ENCODE measurements around the gene TAF6. TPM values are rescaled to one million over a fixed set of nuclear protein-coding genes. Genes with fewer than 3 reads are reported as not detected.

The TAF6 gene
- total RNA-seq, 6 experiments from 2014 or later = 11.1 to 27.2 (median 15.8) TPM

- TF ChIP-seq CTCF (IDR thresholded peaks at IDR 0.05) = no peak
- no peak for DNase-seq
- H3K9me3 ChIP-seq = no peaks in the 10 kb centered on the region
- peaks cover 0 to 21% (median 2%) of the 10 kb centered on the region in 4 donors for H3K36me3 ChIP-seq
- no peak overlapping the region for H3K27ac ChIP-seq
- no peaks in the 10 kb centered on the region for H3K4me1 ChIP-seq
- no peak overlapping the region for H3K4me3 ChIP-seq
- intact Hi-C loops (cut with DNase I) = no loop called here
- 67% methylated on average over 8 of the region's 17 CpGs for WGBS (ENCODE audit: insufficient coverage, low coverage, low lambda C conversion rate, missing lambda C conversion rate)
- H3K27me3 ChIP-seq = no peaks in the 10 kb centered on the region
- ATAC-seq = no peak
These were observed 12.5 kb downstream of the TAF6 start for GRCh38 chr7:100106633-100107032.

GRCh38 chr7:100105534-100105933 is 13.6 kb downstream of the TAF6 start:
- H3K4me1 ChIP-seq = no peaks in the 10 kb centered on the region
- no peaks in the 10 kb centered on the region for H3K27me3 ChIP-seq
- DNase-seq = no peak
- intact Hi-C loops (cut with DNase I) = no loop called here
- H3K36me3 ChIP-seq = peaks cover 0 to 13% (median 0%) of the 10 kb centered on the region in 4 donors
- no peak for TF ChIP-seq CTCF (IDR thresholded peaks at IDR 0.05)
- TF ChIP-seq POLR2A (IDR thresholded peaks at IDR 0.05) = no peak
- no peak overlapping the region for H3K4me3 ChIP-seq
- no peaks in the 10 kb centered on the region for H3K9me3 ChIP-seq
- no peak for ATAC-seq
- H3K27ac ChIP-seq = no peak overlapping the region
- WGBS (ENCODE audit: insufficient coverage, low coverage, low lambda C conversion rate, missing lambda C conversion rate) = no CpG with 5 or more reads among the region's 4 CpGs

- WGBS (ENCODE audit: insufficient coverage, low coverage, low lambda C conversion rate, missing lambda C conversion rate) = 71% methylated on average over 6 of the region's 17 CpGs
- H3K9me3 ChIP-seq = no peaks in the 10 kb centered on the region
- H3K27me3 ChIP-seq = no peaks in the 10 kb centered on the region
- H3K4me1 ChIP-seq = peaks cover 0 to 6% (median 0%) of the 10 kb centered on the region in 4 donors
- H3K4me3 ChIP-seq = no peak overlapping the region
- DNase-seq (no peak), ATAC-seq (no peak)
- TF ChIP-seq CTCF (IDR thresholded peaks at IDR 0.05) (no peak), POLR2A (IDR thresholded peaks at IDR 0.05) (no peak)
- H3K27ac ChIP-seq = no peak overlapping the region
- intact Hi-C loops (cut with DNase I) = no loop called here
- peaks cover 0 to 19% (median 8%) of the 10 kb centered on the region in 4 donors for H3K36me3 ChIP-seq
These were observed 16.0 kb downstream of the TAF6 start for GRCh38 chr7:100102950-100103840.

DNA sequence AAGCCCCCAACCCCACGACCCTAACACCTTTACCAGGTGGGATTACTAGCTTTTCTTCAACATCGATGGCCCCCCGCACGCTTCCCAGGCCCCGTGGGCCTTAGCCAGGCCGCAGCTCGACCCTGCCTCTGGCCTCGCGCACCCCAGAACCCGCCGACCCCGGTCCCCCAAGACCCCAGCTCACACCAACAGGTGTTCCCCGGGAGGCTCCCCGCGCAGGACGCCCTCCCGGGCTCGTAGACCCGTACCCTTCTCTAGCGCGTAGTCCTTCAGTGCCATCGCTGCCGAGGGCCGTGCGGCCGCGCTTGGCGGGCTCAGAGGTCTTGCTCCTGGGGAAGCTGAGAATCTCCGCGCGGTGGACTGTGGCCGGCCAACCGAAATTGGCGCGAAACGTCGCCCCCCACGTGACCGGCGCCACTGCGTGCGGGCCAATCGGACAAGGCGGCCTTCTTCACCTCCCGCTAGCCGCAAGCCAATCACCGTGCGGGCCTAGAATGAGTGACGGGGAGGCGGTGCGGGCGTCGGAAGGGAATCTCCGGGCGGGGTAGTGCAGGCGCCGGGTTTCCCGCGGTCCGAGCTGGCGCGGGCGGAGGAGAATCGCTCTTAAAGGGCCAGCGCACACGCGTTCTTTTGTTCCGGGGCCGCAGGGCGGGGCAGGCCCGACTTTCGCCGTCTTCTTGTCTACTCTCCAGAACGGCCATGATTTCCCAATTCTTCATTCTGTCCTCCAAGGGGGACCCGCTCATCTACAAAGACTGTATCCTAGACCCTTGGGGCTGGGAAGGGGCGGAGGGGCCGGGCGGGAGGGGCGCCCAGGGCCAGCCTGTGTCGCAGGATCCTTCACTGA is 17.9 kb downstream of the TAF6 start, which contains the start of the genes AP4M1 and MCM7:
TSS of gene AP4M1 (plus strand) at position 628 of the 847 bp plus-strand sequence. CDS start at position 700, 72 bp downstream.
TSS of gene MCM7 (minus strand) at position 382 of the 847 bp plus-strand sequence. CDS start at position 279, 103 bp downstream.
- TF ChIP-seq POLR2A (IDR thresholded peaks at IDR 0.05) (peak; percentile 13), CTCF (IDR thresholded peaks at IDR 0.05) (no peak)
- H3K4me1 ChIP-seq = peaks cover 0 to 6% (median 0%) of the 10 kb centered on the region in 4 donors
- WGBS (ENCODE audit: insufficient coverage, low coverage, low lambda C conversion rate, missing lambda C conversion rate) = 0% methylated on average over 33 of the region's 80 CpGs
- peak within 1 kb of the TSS; percentile 80 to 93 (median 84) for H3K4me3 ChIP-seq
- peak within 1 kb of the TSS; percentile 80 to 90 (median 83) for H3K27ac ChIP-seq
- ATAC-seq = peak; percentile 88 to 93 (median 92)
- intact Hi-C loops (cut with DNase I) = no loop called here
- peaks cover 8 to 34% (median 23%) of the 10 kb centered on the region in 4 donors for H3K36me3 ChIP-seq
- H3K9me3 ChIP-seq = no peaks in the 10 kb centered on the region
- DNase-seq = peak; percentile 99 to 100 (median 99)
- no peaks in the 10 kb centered on the region for H3K27me3 ChIP-seq
